GM21723 (cell line): Measurements from ENCODE around the gene FLT3.

Experiments
- ATAC-seq: cut with Tn5 transposase; IDR thresholded peaks from one replicate; pipeline ENCODE4 v1.9.1; 2021; ENCODE audit warnings: mild to moderate bottlenecking, moderate library complexity; ENCODE audit not compliant: unreplicated experiment

Gene FLT3

DNA sequence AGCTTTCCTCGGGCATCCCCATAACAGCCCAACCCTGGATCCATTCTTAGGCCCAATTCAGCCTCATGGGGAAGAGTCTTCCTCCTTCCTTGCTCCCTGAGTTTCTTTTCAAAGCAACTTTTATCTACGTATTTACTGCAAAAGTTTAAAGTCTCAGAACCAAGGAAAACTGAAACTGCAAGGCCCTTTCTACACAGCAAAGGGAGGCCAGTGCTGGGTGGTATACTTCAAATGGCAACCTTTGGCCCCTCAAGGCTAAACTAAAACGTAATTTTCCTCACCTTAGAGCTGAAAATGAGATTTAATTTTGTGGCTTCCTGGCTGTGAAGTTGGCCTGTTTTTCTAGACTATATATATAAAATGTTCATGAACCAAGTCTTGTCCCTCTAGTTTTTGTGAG is 136.9 kb downstream of the FLT3 start:
- no peak for ATAC-seq

DNA sequence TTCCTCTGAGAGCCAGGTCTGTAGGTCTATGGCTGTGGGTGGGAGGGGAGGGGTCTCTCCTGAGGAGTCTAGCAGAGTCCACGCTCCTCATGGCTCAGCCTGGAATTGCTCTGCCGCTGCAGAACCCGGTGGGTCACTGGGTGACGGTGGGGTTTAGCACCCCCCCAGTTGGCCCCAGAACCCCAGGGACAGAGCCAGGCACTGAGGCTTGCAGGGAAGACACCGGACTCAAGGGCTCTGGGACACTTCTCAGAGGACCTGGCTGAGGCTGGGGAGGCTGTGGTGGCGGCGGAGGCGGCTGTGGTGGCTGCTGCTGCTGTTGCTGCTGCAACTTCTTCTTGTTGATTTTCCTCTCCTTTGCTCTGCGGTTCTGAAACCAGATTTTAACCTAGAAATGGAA is 137.4 kb downstream of the FLT3 start:
- ATAC-seq, result no peak

DNA sequence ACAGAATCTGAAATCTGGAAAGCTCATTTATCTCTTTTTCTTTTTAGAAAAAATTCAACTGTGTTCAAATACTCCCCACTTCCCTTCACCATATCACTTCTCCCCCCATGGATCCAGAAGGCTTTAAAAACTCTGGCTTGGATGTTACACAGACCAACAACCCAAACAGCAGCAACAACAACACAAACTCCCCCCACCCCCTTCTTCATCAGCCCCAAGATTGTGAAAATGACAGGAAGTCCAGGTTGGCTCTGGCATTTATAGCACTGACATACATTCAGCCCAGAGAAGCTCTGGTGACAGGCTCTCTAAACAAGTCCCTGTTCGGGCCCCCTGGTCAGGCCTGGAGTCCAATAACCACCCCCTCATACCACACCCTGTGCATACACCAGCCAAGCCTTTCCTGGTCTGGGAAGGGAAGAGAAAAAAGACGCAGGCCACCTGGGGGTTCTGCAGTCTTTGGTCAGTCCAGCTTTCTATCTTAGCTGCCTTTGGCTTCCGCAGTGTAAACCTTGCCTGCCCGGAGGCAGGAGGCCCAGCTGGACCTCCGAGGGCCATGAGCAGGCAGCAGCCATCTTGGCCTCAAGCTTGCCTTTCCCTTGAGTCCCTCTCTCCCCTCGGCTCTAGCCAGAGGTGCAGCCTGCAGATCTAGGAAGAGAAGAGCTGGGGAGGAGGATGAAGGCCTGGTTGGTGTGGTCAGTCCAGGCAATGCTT is 138.1 kb downstream of the FLT3 start:
- ATAC-seq, result no peak

DNA sequence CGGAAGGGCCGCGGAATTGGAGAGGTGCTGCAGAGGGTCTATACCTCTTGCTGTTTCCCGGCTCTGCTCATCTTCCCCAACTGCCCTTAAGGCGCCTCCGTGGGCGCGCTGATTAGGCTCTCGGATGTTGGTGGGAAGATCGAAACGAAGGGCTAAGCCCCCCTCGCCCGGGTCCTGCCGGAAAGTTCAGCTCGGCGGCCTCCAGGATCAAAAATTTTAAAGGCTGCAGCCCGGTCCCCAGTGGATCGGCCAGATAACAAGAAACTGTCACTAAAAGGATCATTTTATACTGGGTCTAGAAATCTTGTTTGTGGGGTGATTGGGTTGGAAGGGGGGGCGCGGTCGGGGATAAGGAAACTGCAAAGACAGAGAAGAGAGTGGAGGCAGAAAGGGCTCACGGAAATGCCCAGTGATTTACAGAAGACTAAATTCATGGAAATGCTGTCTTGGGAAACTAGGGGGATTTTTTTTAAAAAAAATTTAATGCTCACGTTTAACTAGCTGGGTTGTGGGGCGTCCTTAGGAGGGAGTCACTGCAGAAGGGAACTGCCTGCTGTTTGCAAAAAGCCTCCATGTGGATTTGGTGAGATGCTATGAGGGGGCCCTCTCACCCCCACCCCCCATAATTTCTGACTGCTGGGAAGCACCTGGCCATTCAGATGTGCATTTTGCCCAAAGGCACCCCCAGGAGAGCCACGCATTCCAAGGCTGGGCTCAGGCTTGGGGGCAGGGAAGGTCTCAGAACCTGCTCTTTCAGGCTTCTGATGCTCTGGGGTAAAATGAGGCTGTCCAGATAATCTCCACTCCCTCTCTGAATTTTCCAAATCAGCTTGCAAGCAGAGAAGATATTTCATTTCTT is 138.9 kb downstream of the FLT3 start:
- ATAC-seq, result no peak

DNA sequence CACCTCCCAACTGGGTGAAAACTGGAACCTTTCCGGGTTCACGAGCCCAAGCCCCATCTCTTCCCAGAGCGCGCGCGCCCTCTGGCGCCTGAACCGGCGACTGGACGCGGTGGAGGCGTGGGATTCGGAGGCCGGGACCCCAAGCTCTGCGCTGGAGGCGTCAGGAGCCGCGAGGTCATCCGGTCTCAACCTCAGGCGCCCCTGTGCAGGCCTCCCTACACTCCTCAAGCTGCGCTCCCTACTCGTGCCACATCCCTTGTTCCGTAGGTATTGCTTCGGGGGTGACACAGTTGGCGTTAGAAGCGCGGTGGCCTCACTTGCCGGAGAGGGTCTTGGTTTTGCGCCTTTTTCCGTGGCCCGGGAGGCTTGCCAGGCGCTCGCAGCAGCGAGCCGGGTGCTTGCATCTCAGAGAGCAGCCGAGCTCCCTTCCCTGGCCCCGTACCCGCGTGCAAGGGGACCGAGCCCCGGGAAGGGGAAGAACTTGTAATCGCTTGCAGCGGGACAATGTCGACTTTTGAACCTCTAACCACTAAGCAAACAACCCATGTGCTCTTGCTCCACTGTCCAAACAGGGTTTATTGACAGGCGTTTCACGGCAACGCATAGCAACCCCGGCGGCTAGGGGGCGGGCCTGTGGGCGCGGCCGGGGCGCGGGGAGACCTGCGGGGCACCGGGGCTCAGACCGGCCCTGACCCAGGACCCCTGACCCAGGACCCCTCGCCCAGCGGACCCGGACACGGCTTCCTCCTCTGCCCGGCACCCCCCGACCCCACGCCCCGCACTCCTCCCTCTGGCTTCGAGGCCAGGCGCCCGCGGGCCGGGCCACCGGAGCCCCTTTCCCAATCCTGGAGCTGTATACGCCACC is 139.8 kb downstream of the FLT3 start:
- no peak for ATAC-seq

DNA sequence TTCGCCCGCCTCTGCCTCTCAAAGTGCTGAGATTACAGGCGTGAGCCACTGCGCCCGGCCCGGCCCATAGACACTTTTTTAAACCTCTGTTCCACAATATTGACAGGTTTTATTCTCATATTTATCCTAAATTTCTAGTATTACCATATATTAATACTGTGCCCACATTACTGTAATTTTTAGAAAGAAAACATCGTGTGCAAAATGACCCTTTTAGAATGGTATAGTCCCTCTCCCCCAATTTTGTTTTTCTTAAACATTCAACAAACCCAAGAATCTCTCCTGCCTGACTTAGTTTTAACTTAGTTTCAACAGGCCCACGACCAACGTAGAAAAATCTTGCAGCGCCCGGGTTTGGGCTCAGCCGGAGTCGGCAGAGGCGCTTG is 140.4 kb downstream of the FLT3 start:
- no peak for ATAC-seq

DNA sequence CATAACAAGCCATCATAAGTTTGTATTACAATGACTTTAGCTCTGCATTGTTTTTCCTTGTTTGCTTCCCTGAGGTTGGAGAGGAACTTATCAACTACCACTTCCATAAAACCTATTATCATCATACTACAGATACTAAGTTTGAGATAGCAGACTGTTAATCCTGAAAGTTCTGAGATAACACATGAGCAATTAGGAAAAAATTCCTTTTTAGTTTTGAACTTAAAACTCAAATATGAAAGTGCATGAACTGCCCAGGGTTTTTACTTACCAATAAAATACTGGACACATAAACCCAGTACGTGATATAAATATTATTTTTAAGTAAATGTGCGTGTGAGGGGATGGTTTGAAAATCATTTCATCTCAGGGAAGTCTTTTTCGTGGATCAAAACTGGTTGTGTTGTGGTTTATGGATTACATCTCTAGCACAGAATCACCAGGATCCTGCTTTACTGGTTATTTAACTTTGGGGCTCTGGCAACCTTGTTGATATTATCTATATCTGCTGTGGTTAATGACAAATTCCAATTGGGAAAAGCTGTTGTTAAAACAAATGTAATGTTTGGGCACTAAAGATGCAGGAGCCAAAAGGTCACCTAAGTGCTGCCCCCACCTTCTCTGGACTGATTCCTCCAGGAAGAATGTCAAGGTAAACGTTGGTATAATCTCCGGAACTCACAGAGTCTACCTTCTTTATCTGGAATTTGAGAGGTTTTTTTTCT is 143.6 kb downstream of the FLT3 start:
- no peak for ATAC-seq

DNA sequence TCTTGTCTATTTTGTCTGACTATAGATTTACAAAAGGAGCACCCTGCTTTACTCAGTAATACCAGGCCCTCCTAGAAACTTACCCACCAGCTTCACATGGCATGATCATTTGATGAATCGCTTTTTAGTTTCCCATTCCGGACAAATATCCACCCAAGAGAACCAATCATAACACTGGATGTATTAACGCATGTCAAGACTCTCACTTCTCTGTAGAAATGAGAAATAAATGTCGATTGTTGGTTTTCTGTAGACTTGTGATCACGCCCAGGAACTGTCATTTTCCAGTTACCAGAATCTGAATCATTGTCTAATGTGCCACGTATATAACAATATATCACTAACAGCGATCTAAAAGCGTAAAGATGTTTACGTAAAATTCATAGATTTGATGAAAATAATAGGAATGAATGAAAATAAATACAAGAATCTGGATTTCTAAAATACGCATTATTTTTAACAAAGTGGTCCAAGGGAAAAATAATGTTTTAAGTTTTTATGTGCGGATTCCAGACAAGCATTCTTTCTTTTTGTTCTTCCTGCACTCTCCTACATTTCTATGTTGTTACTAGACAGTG is 145.3 kb downstream of the FLT3 start:
- no peak for ATAC-seq

DNA sequence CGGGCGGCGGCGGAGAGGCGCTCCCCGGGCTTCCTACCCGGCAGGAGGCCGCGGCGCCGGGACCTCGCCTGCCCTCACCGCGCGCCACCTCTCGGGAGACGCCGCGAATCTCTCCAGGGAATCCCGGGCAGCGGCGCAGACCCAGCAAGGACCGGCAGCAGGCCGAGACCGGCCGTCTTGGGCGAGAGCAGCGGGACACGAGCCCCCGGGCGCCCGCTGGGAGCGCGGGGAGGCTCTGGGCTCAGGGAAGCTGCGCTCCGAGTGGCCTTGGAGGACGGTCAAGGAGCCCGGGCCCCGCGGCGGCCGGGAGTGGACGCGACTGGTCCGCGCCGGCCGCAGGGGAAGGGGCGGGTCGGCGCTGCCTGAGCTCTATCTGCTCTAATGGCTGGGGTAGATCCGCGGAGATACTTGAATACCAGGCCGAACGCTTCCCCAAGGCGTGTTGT is 145.9 kb downstream of the FLT3 start:
- ATAC-seq, result peak; percentile 32

DNA sequence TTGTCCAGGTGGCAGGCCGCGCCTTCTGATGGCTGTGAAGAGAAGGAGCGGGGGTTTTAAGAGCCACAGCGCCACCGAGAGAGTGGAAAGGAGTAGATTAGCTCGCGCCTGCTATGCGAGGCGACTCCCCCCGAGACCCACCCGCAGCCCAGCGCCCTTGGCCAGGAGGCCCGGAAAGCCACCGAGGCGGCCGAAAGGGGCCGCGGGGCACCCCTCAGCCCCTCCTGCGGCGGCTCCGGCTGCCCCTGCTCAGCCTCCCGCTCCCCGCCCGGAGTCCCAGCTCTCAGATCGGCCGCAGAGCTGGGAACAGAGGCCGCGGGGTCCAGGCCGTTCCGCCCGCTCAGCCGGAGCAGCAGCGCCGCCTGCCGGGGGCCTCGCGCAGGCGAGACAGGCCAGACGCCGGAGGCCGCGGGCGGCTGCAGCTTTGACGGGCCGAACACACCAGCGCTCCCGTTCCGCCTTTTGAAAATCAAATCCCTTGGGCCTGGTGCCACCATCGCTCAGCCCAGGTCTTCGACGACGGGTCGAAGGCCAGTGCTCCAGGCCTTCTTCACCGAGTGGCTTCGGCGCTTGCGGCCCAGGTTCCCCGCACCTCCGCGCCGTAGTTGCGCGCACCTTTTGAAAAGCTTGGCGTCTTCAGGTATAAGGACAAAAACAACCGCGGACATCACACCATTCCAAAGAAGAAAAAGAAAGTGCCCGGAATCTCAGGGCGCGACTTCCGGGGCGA is 146.5 kb downstream of the FLT3 start:
- ATAC-seq, result peak; percentile 92
